IMR-90 (cell line): ENCODE results near the gene TCF7. TPM values are rescaled to one million over a fixed set of nuclear protein-coding genes. Genes with fewer than 3 reads are reported as not detected.

Source experiments
- ATAC-seq: fragments of 200-7000 bp; cut with Tn5 transposase; 2 replicates; pipeline ENCODE4 v1.9.1; 2020; ENCODE audit warnings: low read depth, mild to moderate bottlenecking, moderate library complexity
- BruUV-seq: library from RNA; stranded (reverse); fragments of 400-500 nt; replicated peaks from 2 replicates; lab custom pipeline; 2021; lab: Mats Ljungman, UMichigan
- CTCF ChIA-PET: fragments of 300-600 bp; formaldehyde crosslinking; extraction: SDS; loops from one replicate; lab custom pipeline; 2021; ENCODE audit warnings: antibody characterized with exemption; lab: Yijun Ruan, JAX
- POLR2A ChIA-PET: fragments of 300-600 bp; sonication (Branson Sonifier 250); formaldehyde crosslinking; loops from one replicate; lab custom pipeline; 2022; ENCODE audit warnings: antibody characterized with exemption; ENCODE audit not compliant: unreplicated experiment; lab: Charles Lee
- DNase-seq: peaks from one replicate; pipeline ENCODE4 v3.0.0; 2013
- H2AFZ ChIP-seq: replicated peaks from 2 replicates; pipeline ENCODE3; 2013; ENCODE audit warnings: low read length, mild to moderate bottlenecking; ENCODE audit not compliant: poor library complexity
- H2AK5ac ChIP-seq: 2 replicates; pipeline ENCODE4 v1.6.1; 2013; ENCODE audit warnings: low read depth, low read length, inconsistent platforms
- H2AK9ac ChIP-seq: replicated peaks from 2 replicates; pipeline ENCODE3; 2013; ENCODE audit warnings: mild to moderate bottlenecking, low read depth, low read length, moderate library complexity; ENCODE audit not compliant: poor library complexity
- H2BK120ac ChIP-seq: 2 replicates; pipeline ENCODE4 v1.6.1; 2013; ENCODE audit warnings: low read depth, low read length, inconsistent platforms
- H2BK15ac ChIP-seq: 3 replicates; pipeline ENCODE4 v1.6.1; 2013; ENCODE audit warnings: low read depth, low read length, inconsistent platforms
- H2BK20ac ChIP-seq: 2 replicates; pipeline ENCODE4 v1.6.1; 2013; ENCODE audit warnings: low read depth, mild to moderate bottlenecking, inconsistent platforms, low read length, moderate library complexity
- H2BK5ac ChIP-seq: 2 replicates; pipeline ENCODE4 v1.6.1; 2013; ENCODE audit warnings: mild to moderate bottlenecking, low read depth, low read length, inconsistent platforms; ENCODE audit not compliant: poor library complexity, severe bottlenecking
- H3K14ac ChIP-seq: replicated peaks from 2 replicates; pipeline ENCODE4 v1.6.1; 2013; ENCODE audit warnings: low read depth, low read length, inconsistent platforms
- H3K18ac ChIP-seq: 2 replicates; pipeline ENCODE4 v1.6.1; 2013; ENCODE audit warnings: low read depth, low read length, control low read depth
- H3K23ac ChIP-seq: 2 replicates; pipeline ENCODE4 v1.6.1; 2013; ENCODE audit warnings: low read depth, low read length, inconsistent platforms
- H3K27ac ChIP-seq: 2 replicates; pipeline ENCODE4 v1.5.1; 2013; ENCODE audit warnings: mild to moderate bottlenecking, control low read depth, low read length; ENCODE audit not compliant: insufficient read depth
- H3K27me3 ChIP-seq: 2 replicates; pipeline ENCODE4 v1.6.1; 2013; ENCODE audit warnings: low read length; ENCODE audit not compliant: control insufficient read depth, insufficient read depth
- H3K36me3 ChIP-seq: 2 replicates; pipeline ENCODE4 v1.6.1; 2013; ENCODE audit warnings: low read length, mixed read lengths; ENCODE audit not compliant: control insufficient read depth, insufficient read depth
- H3K4ac ChIP-seq: 2 replicates; pipeline ENCODE4 v1.6.1; 2013; ENCODE audit warnings: low read depth, low read length, inconsistent platforms
- H3K4me1 ChIP-seq: 2 replicates; pipeline ENCODE4 v1.6.1; 2013; ENCODE audit warnings: low read length, mixed read lengths; ENCODE audit not compliant: control insufficient read depth, insufficient read depth
- H3K4me2 ChIP-seq: 2 replicates; pipeline ENCODE4 v1.6.1; 2013; ENCODE audit warnings: low read depth, mild to moderate bottlenecking, control low read depth, low read length, moderate library complexity
- H3K4me3 ChIP-seq: 2 replicates; pipeline ENCODE4 v1.5.1; 2013; ENCODE audit warnings: low read depth, mild to moderate bottlenecking, control low read depth, low read length, moderate library complexity; ENCODE audit not compliant: insufficient read depth
- H3K56ac ChIP-seq: 2 replicates; pipeline ENCODE4 v1.6.1; 2013; ENCODE audit warnings: low read length, inconsistent platforms; ENCODE audit not compliant: insufficient read depth; ENCODE audit errors: extremely low read depth
- H3K79me1 ChIP-seq, 2 experiments: 2 replicates each; pipeline ENCODE4 v1.6.1; 2013; ENCODE audit warnings: low read length in 2 of 2, inconsistent platforms in 1 of 2, low read depth in 1 of 2
- H3K9ac ChIP-seq: 2 replicates; pipeline ENCODE4 v1.6.1; 2013; ENCODE audit warnings: low read depth, low read length, control low read depth
- H3K9me1 ChIP-seq: 2 replicates; pipeline ENCODE4 v1.6.1; 2013; ENCODE audit warnings: low read length, inconsistent platforms; ENCODE audit not compliant: insufficient read depth
- H3K9me3 ChIP-seq: 2 replicates; pipeline ENCODE4 v1.6.1; 2013; ENCODE audit warnings: low read length; ENCODE audit not compliant: control insufficient read depth, insufficient read depth
- H4K20me1 ChIP-seq: 2 replicates; pipeline ENCODE4 v1.6.1; 2013; ENCODE audit warnings: low read length, inconsistent platforms; ENCODE audit not compliant: insufficient read depth
- H4K5ac ChIP-seq: 2 replicates; pipeline ENCODE4 v1.6.1; 2013; ENCODE audit warnings: mild to moderate bottlenecking, low read depth, low read length, control low read depth
- H4K8ac ChIP-seq, 2 experiments: 2 replicates each; pipeline ENCODE4 v1.6.1; 2013; ENCODE audit warnings: low read depth in 2 of 2, low read length in 2 of 2, control low read depth in 1 of 2, inconsistent platforms in 1 of 2
- H4K91ac ChIP-seq: 2 replicates; pipeline ENCODE4 v1.6.1; 2013; ENCODE audit warnings: low read depth, low read length, inconsistent platforms; ENCODE audit not compliant: insufficient read depth
- BHLHE40 ChIP-seq: fragments of 150-350 bp; IDR thresholded peaks from 2 replicates; pipeline ENCODE4 v1.6.1; 2016; ENCODE audit warnings: mild to moderate bottlenecking, low read depth, low read length
- CEBPB ChIP-seq: IDR thresholded peaks from 2 replicates; pipeline ENCODE4 v1.6.1; 2012; ENCODE audit warnings: low read depth, low read length, improper control_type of control experiment
- FOS ChIP-seq: fragments of 150-350 bp; IDR thresholded peaks from 2 replicates; pipeline ENCODE4 v1.6.1; 2016; ENCODE audit warnings: low read depth, low read length
- MAFK ChIP-seq: IDR thresholded peaks from 2 replicates; pipeline ENCODE4 v1.6.1; 2012; ENCODE audit warnings: low read depth, low read length, improper control_type of control experiment
- MAZ ChIP-seq: IDR thresholded peaks from 2 replicates; pipeline ENCODE4 v1.6.1; 2012; ENCODE audit warnings: low read depth, mild to moderate bottlenecking, low read length, improper control_type of control experiment, moderate library complexity, borderline replicate concordance
- MXI1 ChIP-seq: IDR thresholded peaks from 2 replicates; pipeline ENCODE4 v1.6.1; 2012; ENCODE audit warnings: low read depth, mild to moderate bottlenecking, low read length, moderate library complexity, borderline replicate concordance
- POLR2A ChIP-seq: IDR thresholded peaks from 2 replicates; pipeline ENCODE4 v1.6.1; 2012; ENCODE audit warnings: mild to moderate bottlenecking, low read depth, low read length
- RAD21 ChIP-seq: IDR thresholded peaks from 2 replicates; pipeline ENCODE4 v1.6.1; 2012; ENCODE audit warnings: low read length, improper control_type of control experiment
- RCOR1 ChIP-seq: IDR thresholded peaks from 2 replicates; pipeline ENCODE4 v1.6.1; 2012; ENCODE audit warnings: mild to moderate bottlenecking, low read length, improper control_type of control experiment; ENCODE audit not compliant: insufficient replicate concordance
- WGBS, 2 experiments: methylation state at CpG; one replicate each; pipeline versions ENCODE4 v1.1.5 to v1.1.7; 2013; ENCODE audit warnings: missing lambda C conversion rate in 2 of 2; ENCODE audit not compliant: insufficient read length in 1 of 2; ENCODE audit errors: extremely low coverage in 2 of 2; 5-methylcytosine and 5-hydroxymethylcytosine counted together
- dilution Hi-C: fragments of 300-500 bp; cut with HindIII; formaldehyde crosslinking; loops from one replicate; pipeline ENCODE4 v1.14.3; 2018; ENCODE audit warnings: low sequenced_read_pairs; ENCODE audit not compliant: unreplicated experiment
- in situ Hi-C: fragments of 300-500 bp; cut with MboI; formaldehyde crosslinking; loops from 3 replicates; pipeline ENCODE4 v1.14.3; 2019; ENCODE audit warnings: low sequenced_read_pairs, inconsistent platforms, mixed read lengths
- intact Hi-C: fragments of 100-400 bp; cut with micrococcal nuclease; formaldehyde crosslinking; loops from 2 replicates; pipeline ENCODE4 v1.10.0; 2022
- polyA plus RNA-seq, 3 experiments: library from polyadenylated mRNA; depleted of rRNA; stranded (reverse); fragments of >200 nt; gene quantifications; 2 replicates each; pipeline ENCODE4 v1.2.3, GENCODE V29; 2012; ENCODE audit warnings: low replicate concordance in 1 of 3
- total RNA-seq: library from RNA; depleted of rRNA; stranded (reverse); fragments of >200 nt; gene quantifications from 2 replicates; pipeline ENCODE4 v1.2.3, GENCODE V29; 2012
- TF ChIP-seq, protein P1 (sequence below): fragments of 150-350 bp; IDR thresholded peaks from 2 replicates; pipeline ENCODE4 v1.6.1; 2017; ENCODE audit warnings: mild to moderate bottlenecking, antibody characterized with exemption, low read length, low read depth

TCF7 gene
- total and polyA plus RNA-seq, 2 of the 4 experiments (the other 2 are of a cell fraction), result 1.3 to 3.4 TPM

DNA sequence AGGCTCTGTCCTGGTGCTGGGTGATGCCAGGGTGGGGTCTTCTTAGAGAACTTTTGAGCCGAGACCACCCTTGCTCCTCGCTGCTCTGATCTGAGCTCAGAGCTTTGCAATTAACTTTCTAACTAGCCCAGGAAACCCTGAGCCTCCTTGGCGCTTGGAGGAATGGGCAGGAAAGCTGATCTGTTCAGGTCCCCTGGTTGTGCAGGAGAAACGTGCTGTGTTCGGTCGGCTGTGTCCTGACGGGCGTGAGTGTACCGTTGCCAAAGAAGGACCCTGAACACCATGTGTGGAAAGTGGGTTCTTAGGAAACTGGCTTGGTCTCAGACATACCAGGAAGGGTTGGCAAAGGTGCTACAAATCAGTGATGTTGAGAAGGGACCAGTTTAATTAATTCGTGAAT lies 1.8 kb downstream of the TCF7 start:
- peak overlapping the region; percentile 40; the same call in 1 of the 2 replicates for H2AK5ac ChIP-seq
- H3K27me3 ChIP-seq, result peaks cover 4% of the 10 kb centered on the region; the same call in 1 of the 2 replicates
- H3K4me2 ChIP-seq, result no peak overlapping the region
- 89% methylated on average over 5 of the region's 10 CpGs; no CpG with 5 or more reads in 1 of the 2 experiments for WGBS, 2 experiments
- H3K9me1 ChIP-seq, result no peaks in the 10 kb centered on the region
- no peak overlapping the region for H4K5ac ChIP-seq
- H3K4me3 ChIP-seq, result no peak overlapping the region
- intact Hi-C loops (no loop called here), dilution Hi-C loops (no loop called here), in situ Hi-C loops (no loop called here)
- H2AFZ ChIP-seq, result no peak overlapping the region
- H2BK15ac ChIP-seq, result no peak overlapping the region
- ATAC-seq, result no peak
- H4K91ac ChIP-seq, result no peak overlapping the region
- H3K27ac ChIP-seq, result no peak overlapping the region
- TF ChIP-seq RAD21 (no peak), FOS (no peak), MAZ (no peak), POLR2A (no peak), BHLHE40 (no peak), CEBPB (no peak), RCOR1 (no peak), MAFK (no peak), MXI1 (no peak)
- TF ChIP-seq, protein P1, sequence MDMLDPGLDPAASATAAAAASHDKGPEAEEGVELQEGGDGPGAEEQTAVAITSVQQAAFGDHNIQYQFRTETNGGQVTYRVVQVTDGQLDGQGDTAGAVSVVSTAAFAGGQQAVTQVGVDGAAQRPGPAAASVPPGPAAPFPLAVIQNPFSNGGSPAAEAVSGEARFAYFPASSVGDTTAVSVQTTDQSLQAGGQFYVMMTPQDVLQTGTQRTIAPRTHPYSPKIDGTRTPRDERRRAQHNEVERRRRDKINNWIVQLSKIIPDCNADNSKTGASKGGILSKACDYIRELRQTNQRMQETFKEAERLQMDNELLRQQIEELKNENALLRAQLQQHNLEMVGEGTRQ, result no peak
- no peak for DNase-seq
- H3K23ac ChIP-seq, result no peak overlapping the region
- no peak overlapping the region for H3K14ac ChIP-seq
- no peak overlapping the region for H3K18ac ChIP-seq
- H3K56ac ChIP-seq, result no peak overlapping the region
- no peaks in the 10 kb centered on the region for H3K9me3 ChIP-seq
- no peak overlapping the region for H2AK9ac ChIP-seq
- no peak overlapping the region for H2BK5ac ChIP-seq
- H3K4ac ChIP-seq, result no peak overlapping the region
- CTCF ChIA-PET, result no interaction called here
- no peaks in the 10 kb centered on the region for H3K79me1 ChIP-seq
- no peak overlapping the region for H4K8ac ChIP-seq
- no peaks in the 10 kb centered on the region for H3K36me3 ChIP-seq
- H2BK120ac ChIP-seq, result no peak overlapping the region
- H4K20me1 ChIP-seq, result peaks cover 3% of the 10 kb centered on the region; the same call in 1 of the 2 replicates
- H3K4me1 ChIP-seq, result no peaks in the 10 kb centered on the region
- POLR2A ChIA-PET, result no interaction called here
- no peak overlapping the region for H3K9ac ChIP-seq
- no TSS peak for BruUV-seq
- no peak overlapping the region for H2BK20ac ChIP-seq
